ENCODE results near the gene SLC25A42.

Gene SLC25A42

GRCh38 chr19:19094513-19094912, 30.7 kb downstream of the SLC25A42 start:
- DNase-seq (ENCODE audit: low read depth): no peak
- H3K4me3 ChIP-seq (ENCODE audit: low read depth, low read length): no peak overlapping the region
- TF ChIP-seq POLR2A (IDR thresholded peaks at IDR 0.05; ENCODE audit: extremely low read depth, insufficient read length): no peak
- TF ChIP-seq MYC (IDR thresholded peaks at IDR 0.05; ENCODE audit: low read depth, low read length): no peak
- TF ChIP-seq MAX (IDR thresholded peaks at IDR 0.05; ENCODE audit: low read depth, low read length): no peak
- TF ChIP-seq, protein P1, sequence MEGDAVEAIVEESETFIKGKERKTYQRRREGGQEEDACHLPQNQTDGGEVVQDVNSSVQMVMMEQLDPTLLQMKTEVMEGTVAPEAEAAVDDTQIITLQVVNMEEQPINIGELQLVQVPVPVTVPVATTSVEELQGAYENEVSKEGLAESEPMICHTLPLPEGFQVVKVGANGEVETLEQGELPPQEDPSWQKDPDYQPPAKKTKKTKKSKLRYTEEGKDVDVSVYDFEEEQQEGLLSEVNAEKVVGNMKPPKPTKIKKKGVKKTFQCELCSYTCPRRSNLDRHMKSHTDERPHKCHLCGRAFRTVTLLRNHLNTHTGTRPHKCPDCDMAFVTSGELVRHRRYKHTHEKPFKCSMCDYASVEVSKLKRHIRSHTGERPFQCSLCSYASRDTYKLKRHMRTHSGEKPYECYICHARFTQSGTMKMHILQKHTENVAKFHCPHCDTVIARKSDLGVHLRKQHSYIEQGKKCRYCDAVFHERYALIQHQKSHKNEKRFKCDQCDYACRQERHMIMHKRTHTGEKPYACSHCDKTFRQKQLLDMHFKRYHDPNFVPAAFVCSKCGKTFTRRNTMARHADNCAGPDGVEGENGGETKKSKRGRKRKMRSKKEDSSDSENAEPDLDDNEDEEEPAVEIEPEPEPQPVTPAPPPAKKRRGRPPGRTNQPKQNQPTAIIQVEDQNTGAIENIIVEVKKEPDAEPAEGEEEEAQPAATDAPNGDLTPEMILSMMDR (IDR thresholded peaks at IDR 0.05; ENCODE audit: low read depth, low read length): no peak

- DNase-seq (ENCODE audit: low read depth): no peak
- TF ChIP-seq MYC (IDR thresholded peaks at IDR 0.05; ENCODE audit: low read depth, low read length) (no peak), MAX (IDR thresholded peaks at IDR 0.05; ENCODE audit: low read depth, low read length) (no peak), POLR2A (IDR thresholded peaks at IDR 0.05; ENCODE audit: extremely low read depth, insufficient read length) (no peak)
- TF ChIP-seq, protein P1 (IDR thresholded peaks at IDR 0.05; ENCODE audit: low read depth, low read length): no peak
- H3K4me3 ChIP-seq (ENCODE audit: low read depth, low read length): no peak overlapping the region
These were observed 31.9 kb downstream of the SLC25A42 start for GRCh38 chr19:19095691-19096090.

- no peak for DNase-seq (ENCODE audit: low read depth)
- no peak overlapping the region for H3K4me3 ChIP-seq (ENCODE audit: low read depth, low read length)
- TF ChIP-seq POLR2A (IDR thresholded peaks at IDR 0.05; ENCODE audit: extremely low read depth, insufficient read length) (no peak), MAX (IDR thresholded peaks at IDR 0.05; ENCODE audit: low read depth, low read length) (no peak), MYC (IDR thresholded peaks at IDR 0.05; ENCODE audit: low read depth, low read length) (no peak)
- TF ChIP-seq, protein P1 (IDR thresholded peaks at IDR 0.05; ENCODE audit: low read depth, low read length): no peak
These were observed 33.1 kb downstream of the SLC25A42 start for GRCh38 chr19:19096641-19097627.

GRCh38 chr19:19098084-19098702, 34.4 kb downstream of the SLC25A42 start:
- DNase-seq (ENCODE audit: low read depth): no peak
- TF ChIP-seq MAX (IDR thresholded peaks at IDR 0.05; ENCODE audit: low read depth, low read length) (no peak), POLR2A (IDR thresholded peaks at IDR 0.05; ENCODE audit: extremely low read depth, insufficient read length) (no peak), MYC (IDR thresholded peaks at IDR 0.05; ENCODE audit: low read depth, low read length) (no peak)
- TF ChIP-seq, protein P1 (IDR thresholded peaks at IDR 0.05; ENCODE audit: low read depth, low read length): no peak
- no peak overlapping the region for H3K4me3 ChIP-seq (ENCODE audit: low read depth, low read length)

- H3K4me3 ChIP-seq (ENCODE audit: low read depth, low read length): no peak overlapping the region
- TF ChIP-seq, protein P1 (IDR thresholded peaks at IDR 0.05; ENCODE audit: low read depth, low read length): no peak
- TF ChIP-seq MYC (IDR thresholded peaks at IDR 0.05; ENCODE audit: low read depth, low read length) (no peak), MAX (IDR thresholded peaks at IDR 0.05; ENCODE audit: low read depth, low read length) (no peak), POLR2A (IDR thresholded peaks at IDR 0.05; ENCODE audit: extremely low read depth, insufficient read length) (no peak)
- no peak for DNase-seq (ENCODE audit: low read depth)
These were observed 35.2 kb downstream of the SLC25A42 start for GRCh38 chr19:19098703-19099632.

All from NB4 (cell line).